WERI-Rb-1 (cell line): ENCODE measurements around the gene CAMKK1.

ENCODE experiments used
- DNase-seq: peaks from one replicate; pipeline ENCODE4 v3.0.0-alpha.2; 2020
- H3K27ac ChIP-seq: fragments of 250-450 bp; sonication (Bioruptor Pico); 2 replicates; pipeline ENCODE4 v1.5.1; 2020; ENCODE audit warnings: mild to moderate bottlenecking, moderate library complexity
- H3K27me3 ChIP-seq: fragments of 250-450 bp; sonication (Bioruptor Pico); 2 replicates; pipeline ENCODE4 v1.5.1; 2021; ENCODE audit warnings: mild to moderate bottlenecking, low read depth, moderate library complexity; ENCODE audit not compliant: insufficient read depth, severe bottlenecking
- H3K36me3 ChIP-seq: fragments of 250-450 bp; sonication (Bioruptor Pico); 2 replicates; pipeline ENCODE4 v1.5.1; 2020; ENCODE audit warnings: mild to moderate bottlenecking, moderate library complexity
- H3K4me3 ChIP-seq: 2 replicates; pipeline ENCODE4 v1.5.1; 2011; ENCODE audit warnings: low read depth, mild to moderate bottlenecking, control low read depth, low read length
- H3K9me3 ChIP-seq: fragments of 250-450 bp; sonication (Bioruptor Pico); 2 replicates; pipeline ENCODE4 v1.5.1; 2021; ENCODE audit warnings: mild to moderate bottlenecking, moderate library complexity; ENCODE audit not compliant: severe bottlenecking
- TF ChIP-seq, protein P1 (sequence below): IDR thresholded peaks from 2 replicates; pipeline ENCODE4 v1.5.1; 2011; ENCODE audit warnings: low read depth, mild to moderate bottlenecking, control low read depth, inconsistent platforms, low read length

The CAMKK1 gene

DNA sequence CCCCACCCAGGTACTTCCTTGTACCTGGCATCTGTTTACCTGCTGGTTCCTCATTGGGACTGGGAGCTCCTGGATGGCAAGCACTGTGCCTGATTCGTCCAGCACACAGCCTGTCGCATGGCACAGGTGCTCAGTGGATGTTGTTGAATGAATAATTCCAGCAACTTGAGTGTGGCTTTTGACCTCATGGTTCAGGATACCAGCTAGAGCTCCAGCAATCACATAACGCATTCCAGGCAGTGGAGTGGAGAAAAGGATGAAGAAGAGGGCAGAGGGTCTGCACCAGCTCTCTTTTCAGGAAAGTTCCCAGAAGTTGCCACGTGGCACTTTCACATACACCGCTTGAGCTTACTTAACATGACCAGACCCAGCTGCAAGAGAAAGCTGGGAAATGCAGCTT is 1.3 kb upstream of the CAMKK1 start:
- Histone ChIP-seq H3K36me3 (no peaks in the 10 kb centered on the region; the same call in 1 of the 2 replicates), H3K4me3 (no peak overlapping the region), H3K9me3 (no peaks in the 10 kb centered on the region), H3K27ac (peak overlapping the region; percentile 84), H3K27me3 (no peaks in the 10 kb centered on the region)
- DNase-seq: no peak
- TF ChIP-seq, protein P1, sequence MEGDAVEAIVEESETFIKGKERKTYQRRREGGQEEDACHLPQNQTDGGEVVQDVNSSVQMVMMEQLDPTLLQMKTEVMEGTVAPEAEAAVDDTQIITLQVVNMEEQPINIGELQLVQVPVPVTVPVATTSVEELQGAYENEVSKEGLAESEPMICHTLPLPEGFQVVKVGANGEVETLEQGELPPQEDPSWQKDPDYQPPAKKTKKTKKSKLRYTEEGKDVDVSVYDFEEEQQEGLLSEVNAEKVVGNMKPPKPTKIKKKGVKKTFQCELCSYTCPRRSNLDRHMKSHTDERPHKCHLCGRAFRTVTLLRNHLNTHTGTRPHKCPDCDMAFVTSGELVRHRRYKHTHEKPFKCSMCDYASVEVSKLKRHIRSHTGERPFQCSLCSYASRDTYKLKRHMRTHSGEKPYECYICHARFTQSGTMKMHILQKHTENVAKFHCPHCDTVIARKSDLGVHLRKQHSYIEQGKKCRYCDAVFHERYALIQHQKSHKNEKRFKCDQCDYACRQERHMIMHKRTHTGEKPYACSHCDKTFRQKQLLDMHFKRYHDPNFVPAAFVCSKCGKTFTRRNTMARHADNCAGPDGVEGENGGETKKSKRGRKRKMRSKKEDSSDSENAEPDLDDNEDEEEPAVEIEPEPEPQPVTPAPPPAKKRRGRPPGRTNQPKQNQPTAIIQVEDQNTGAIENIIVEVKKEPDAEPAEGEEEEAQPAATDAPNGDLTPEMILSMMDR: no peak

DNA sequence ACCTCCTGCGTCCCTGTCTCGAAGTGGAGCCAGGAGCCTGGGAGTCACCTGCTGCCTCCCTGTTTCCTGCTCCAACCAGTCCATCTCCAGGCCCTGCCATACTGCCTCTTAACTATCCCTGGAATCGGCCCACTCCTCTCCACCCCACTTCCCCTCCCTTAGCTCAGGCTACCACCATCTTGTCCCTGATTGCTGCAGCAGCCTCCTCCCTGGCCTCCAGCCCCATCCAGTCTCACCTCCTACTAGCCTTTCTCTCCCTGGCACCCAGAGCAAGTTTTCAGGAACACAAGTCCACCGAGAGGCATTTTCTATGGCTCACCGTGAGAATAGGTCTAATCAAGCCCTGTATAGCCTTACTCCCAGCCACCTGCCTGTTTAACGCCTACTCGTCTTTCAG is 865 bp upstream of the CAMKK1 start:
- peaks cover 2% of the 10 kb centered on the region; the same call in 1 of the 2 replicates for H3K36me3 ChIP-seq
- H3K27me3 ChIP-seq: no peaks in the 10 kb centered on the region
- TF ChIP-seq, protein P1: no peak
- peak overlapping the region; percentile 26 for H3K4me3 ChIP-seq
- no peak for DNase-seq
- H3K27ac ChIP-seq: peak overlapping the region; percentile 84
- H3K9me3 ChIP-seq: no peaks in the 10 kb centered on the region

DNA sequence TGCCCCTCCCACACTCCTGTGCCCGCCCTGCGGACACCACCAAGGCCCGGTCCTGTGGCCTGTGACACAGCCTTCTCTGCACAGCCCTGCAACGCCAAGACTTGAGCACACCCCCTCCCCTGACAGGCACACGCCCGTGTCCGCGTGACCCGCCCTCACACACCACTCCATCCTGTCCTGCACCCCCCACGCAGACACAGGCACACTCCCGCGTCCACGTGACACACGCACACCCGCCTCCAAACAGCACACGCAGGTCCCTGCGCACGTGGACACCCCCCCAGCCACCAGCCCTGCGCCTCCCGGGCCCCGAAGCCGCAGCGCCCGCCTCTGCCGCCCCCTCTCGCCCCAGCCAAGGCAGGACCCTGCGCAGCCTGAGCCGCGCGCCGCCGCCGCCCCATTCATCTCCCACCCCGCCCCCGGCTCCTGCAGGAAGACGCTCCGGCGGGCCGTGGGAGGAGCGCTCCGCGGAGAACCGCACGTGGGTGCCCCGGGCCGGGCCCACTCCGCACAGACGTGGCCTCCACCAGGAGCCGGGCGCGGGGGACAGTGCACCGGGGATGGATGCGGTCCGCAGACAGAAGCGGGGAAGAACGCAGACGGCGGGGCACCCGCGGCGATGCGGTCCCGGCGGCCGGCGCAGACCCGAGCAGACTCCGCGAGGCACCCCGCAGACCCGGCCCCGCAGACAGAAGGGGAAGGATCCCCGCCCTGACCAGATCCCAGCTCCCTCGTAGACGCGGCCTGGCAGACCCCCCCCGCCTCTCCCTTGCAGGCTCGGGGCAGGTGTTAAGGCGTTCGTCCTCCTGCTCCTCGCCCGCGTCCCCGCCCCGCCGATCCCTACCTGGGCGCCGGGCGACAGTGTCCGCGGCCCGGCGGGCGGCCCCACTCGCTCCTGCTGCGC is 506 bp downstream of the CAMKK1 start:
- DNase-seq: peak; percentile 58
- peak overlapping the region; percentile 84 for H3K27ac ChIP-seq
- H3K9me3 ChIP-seq: no peaks in the 10 kb centered on the region
- TF ChIP-seq, protein P1: 0 out of 2 replicates have a peak, but pooled peaks have one; percentile 11
- H3K36me3 ChIP-seq: peaks cover 3% of the 10 kb centered on the region; the same call in 1 of the 2 replicates
- H3K4me3 ChIP-seq: peak overlapping the region; percentile 83
- H3K27me3 ChIP-seq: no peaks in the 10 kb centered on the region

- peak overlapping the region; percentile 83 for H3K4me3 ChIP-seq
Measured at GRCh38 chr17:3891626-3892094, 1.2 kb downstream of the CAMKK1 start.

GRCh38 chr17:3890878-3891219 is 2.0 kb downstream of the CAMKK1 start:
- TF ChIP-seq, protein P1: no peak
- Histone ChIP-seq H3K9me3 (no peaks in the 10 kb centered on the region), H3K27me3 (no peaks in the 10 kb centered on the region), H3K27ac (peak overlapping the region; percentile 84), H3K36me3 (peaks cover 4% of the 10 kb centered on the region), H3K4me3 (peak overlapping the region; percentile 20)
- peak; percentile 79 for DNase-seq

More at GRCh38 chr17:3891626-3892094, 1.2 kb downstream of the CAMKK1 start:
- H3K27me3 ChIP-seq: no peaks in the 10 kb centered on the region
- TF ChIP-seq, protein P1: no peak
- H3K27ac ChIP-seq: peak overlapping the region; percentile 84
- DNase-seq: no peak
- H3K9me3 ChIP-seq: no peaks in the 10 kb centered on the region
- peaks cover 3% of the 10 kb centered on the region; the same call in 1 of the 2 replicates for H3K36me3 ChIP-seq
